Right renal cortex interstitium (tissue), 3 donors: ENCODE data around the gene ELOVL1. TPM values are rescaled to one million over a fixed set of nuclear protein-coding genes. Genes with fewer than 3 reads are reported as not detected.
A peak's percentile ranks its signal among the peaks of the same experiment; 100 is the strongest.
"Not testable (repeated sequence)": the region's sequence is repeated elsewhere in the genome, so short reads cannot be mapped to it uniquely, and the experiment has no call there.

ENCODE experiments used
- DNase-seq, 3 donors: peaks; one replicate each; pipeline ENCODE4 v3.0.0-alpha.2; 2013; ENCODE audit warnings: low read depth in 3 of 3, low spot score in 2 of 3
- polyA plus RNA-seq, 3 donors: library from polyadenylated mRNA; unstranded; fragments of 120-200 nt; gene quantifications; one replicate each; pipeline ENCODE4 v1.2.1, GENCODE V29; 2013; ENCODE audit not compliant: insufficient read length in 3 of 3

The ELOVL1 gene
- polyA plus RNA-seq, 3 donors = 78.1 to 90.0 (median 89.8) TPM

GRCh38 chr1:43382027-43382779, 14.4 kb upstream of the ELOVL1 start:
- peak in 1 of 3 donors; percentile 19 for DNase-seq

DNA sequence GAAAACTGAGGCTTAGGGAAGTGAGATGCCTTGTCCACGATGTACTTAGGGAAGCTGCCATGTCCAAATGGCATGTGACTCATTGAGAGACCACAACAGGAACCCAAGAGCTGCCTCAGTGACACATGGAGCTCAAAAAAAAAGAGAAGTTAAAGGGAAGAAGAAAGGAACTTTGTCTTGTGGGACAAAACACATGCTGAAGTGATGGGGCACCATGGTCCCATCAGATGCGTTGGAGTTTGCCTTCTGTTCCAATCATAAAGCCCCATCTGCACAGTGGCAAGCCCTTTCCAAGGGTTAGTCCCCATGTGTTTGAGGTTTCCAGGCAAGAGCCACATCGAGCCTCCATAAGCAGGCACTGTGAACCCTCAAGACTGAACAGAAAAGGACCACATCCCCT, 13.8 kb upstream of the ELOVL1 start:
- DNase-seq = no peak

- no peak for DNase-seq
Observed at GRCh38 chr1:43379476-43379875, 11.7 kb upstream of the ELOVL1 start.

- DNase-seq = no peak
Observed at GRCh38 chr1:43377831-43378230, 10.0 kb upstream of the ELOVL1 start.

DNA sequence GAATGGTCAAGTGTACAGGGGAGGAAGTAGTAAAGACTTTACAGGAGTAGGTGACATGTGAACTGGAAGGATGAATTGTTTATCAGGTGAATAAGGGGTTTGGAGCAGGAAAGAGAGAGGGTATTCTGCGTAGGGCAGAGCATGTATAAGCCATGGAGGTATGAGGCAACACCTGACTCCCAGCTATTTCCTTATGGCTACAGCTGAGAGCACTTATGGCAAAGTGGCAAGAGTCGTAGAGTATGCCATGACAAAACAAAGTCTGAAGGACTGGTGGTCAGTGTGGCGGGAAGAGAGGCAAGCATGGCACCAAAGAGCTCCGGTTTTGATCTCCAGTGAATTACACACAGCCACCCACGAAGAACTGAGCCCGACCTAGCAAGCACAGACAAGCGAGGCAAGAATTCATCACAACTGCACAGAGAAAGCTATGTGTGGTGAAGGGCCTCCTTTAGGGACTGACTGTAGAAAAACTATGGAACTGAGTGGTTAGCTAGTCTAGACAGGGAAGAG, 9.0 kb upstream of the ELOVL1 start:
- no peak for DNase-seq

DNA sequence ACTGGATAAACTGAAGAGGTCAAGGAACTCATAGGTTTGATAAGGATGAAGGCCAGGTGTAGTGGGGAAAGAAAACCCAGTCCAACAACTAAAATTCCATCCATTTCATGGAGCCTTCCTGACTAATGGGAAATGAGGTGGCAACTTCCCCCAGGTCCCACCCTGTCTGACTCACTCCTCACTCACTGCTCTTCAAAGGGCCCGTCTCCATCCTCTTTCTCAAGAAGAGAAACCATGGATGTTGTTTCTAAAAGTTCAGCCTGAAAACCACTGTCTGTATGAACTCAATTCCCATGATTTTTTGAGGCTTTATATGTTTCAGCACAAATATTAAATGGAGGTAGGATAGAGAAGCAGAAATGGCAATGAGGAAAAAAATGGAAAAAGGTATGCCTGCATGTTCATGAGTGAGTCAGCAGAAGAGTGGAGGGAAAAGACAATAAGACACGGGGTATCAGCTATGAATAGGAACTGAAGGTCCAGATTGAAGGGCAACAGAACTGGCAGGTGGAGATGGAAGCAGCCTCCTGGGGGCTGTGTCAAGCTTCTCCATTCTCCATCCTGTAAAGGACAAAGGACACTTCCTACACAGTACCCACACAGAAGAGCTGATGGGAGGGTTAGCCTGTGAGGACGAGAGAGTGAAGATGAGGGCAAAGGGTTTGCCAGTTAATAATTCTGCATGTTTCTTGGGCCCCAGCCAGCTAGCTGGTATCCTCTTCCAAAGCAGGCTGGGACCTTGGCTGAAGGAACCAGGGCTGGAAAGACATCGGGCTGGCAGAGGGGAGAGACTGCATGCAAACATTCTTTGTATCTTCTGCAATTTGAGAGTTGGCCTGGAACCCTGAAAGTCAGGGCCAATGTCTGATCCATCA, 5.5 kb upstream of the ELOVL1 start:
- no peak for DNase-seq

- DNase-seq = no peak
Observed at GRCh38 chr1:43372172-43372571, 4.4 kb upstream of the ELOVL1 start.

- DNase-seq = no peak
Observed at GRCh38 chr1:43370564-43370963, 2.8 kb upstream of the ELOVL1 start.

GRCh38 chr1:43369779-43370178, 2.0 kb upstream of the ELOVL1 start:
- DNase-seq = not testable (repeated sequence)

GRCh38 chr1:43368646-43369020, 822 bp upstream of the ELOVL1 start:
- no peak for DNase-seq

GRCh38 chr1:43367026-43367903, 546 bp downstream of the ELOVL1 start:
- DNase-seq = no peak

- no peak for DNase-seq
Observed at GRCh38 chr1:43366601-43367025, 1.2 kb downstream of the ELOVL1 start.

GRCh38 chr1:43366179-43366578, 1.6 kb downstream of the ELOVL1 start:
- no peak for DNase-seq

DNA sequence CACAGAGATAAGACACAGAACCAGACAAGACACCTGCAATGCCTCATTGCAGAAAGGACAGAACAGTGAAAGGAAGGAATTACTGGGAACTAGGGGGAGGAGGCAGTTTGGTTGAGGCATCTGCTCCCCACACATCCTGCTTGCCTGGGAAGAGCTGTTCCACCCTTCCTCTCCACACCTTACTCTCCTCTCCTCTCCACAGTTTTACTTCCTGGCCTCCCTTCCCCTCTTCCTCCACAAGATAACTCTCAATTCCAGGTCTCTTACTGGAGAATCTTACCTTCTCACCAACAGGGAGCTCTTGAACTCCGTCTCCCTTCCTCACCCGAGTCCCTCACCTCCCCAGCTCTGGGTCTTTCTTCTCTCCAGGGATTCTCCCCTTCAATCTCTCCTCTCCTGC, 2.1 kb downstream of the ELOVL1 start:
- no peak for DNase-seq

GRCh38 chr1:43363935-43364525, 3.8 kb downstream of the ELOVL1 start:
- DNase-seq = no peak

DNA sequence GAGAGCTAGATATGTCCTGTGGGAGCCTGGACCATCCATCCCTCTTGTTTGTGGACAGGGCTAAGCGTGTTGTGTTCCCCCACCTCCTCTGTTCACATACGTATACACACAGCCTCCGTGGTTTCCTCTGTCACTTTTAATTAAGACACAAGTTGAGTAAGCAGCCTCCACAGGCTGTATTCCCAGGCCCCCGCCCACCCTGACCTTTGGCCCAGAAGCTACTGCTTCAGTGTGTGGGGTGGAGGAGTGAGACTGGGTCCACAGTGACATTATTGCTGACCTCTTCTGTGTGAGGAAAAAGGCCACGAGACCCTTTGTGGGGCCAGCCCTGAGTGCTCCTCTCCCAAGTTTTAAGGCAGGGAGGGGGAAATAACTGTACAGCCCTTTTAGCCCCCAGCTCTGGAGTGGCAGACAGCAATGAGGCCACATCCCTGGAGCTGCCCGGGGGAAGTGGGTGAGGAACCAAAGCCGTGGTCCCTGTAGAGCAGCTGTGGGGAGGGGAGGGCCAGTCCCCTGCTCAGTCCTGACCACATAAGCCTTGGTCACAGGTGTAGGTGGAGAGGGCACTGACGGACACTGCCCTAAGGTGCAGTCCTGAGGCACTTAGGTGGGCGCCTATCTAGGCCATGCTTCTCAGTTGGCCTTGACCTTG, 4.4 kb downstream of the ELOVL1 start:
- no peak for DNase-seq

GRCh38 chr1:43360616-43361015, 7.2 kb downstream of the ELOVL1 start:
- no peak for DNase-seq

DNA sequence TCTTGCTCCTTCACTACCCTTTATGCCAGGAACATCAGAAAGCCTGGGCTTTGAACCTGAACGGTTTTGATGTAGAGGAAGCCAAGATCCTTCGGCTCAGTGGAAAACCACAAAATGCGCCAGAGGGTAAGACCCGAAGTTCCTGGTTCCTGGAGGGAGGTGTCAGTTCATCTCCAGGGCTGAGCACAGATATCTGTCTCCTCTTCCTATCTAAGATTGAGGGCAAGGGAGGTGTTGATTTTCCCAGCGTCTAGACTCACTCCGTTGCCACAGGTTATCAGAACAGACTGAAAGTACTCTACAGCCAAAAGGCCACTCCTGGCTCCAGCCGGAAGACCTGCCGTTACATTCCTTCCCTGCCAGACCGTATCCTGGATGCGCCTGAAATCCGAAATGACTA, 8.1 kb downstream of the ELOVL1 start:
- no peak for DNase-seq

DNA sequence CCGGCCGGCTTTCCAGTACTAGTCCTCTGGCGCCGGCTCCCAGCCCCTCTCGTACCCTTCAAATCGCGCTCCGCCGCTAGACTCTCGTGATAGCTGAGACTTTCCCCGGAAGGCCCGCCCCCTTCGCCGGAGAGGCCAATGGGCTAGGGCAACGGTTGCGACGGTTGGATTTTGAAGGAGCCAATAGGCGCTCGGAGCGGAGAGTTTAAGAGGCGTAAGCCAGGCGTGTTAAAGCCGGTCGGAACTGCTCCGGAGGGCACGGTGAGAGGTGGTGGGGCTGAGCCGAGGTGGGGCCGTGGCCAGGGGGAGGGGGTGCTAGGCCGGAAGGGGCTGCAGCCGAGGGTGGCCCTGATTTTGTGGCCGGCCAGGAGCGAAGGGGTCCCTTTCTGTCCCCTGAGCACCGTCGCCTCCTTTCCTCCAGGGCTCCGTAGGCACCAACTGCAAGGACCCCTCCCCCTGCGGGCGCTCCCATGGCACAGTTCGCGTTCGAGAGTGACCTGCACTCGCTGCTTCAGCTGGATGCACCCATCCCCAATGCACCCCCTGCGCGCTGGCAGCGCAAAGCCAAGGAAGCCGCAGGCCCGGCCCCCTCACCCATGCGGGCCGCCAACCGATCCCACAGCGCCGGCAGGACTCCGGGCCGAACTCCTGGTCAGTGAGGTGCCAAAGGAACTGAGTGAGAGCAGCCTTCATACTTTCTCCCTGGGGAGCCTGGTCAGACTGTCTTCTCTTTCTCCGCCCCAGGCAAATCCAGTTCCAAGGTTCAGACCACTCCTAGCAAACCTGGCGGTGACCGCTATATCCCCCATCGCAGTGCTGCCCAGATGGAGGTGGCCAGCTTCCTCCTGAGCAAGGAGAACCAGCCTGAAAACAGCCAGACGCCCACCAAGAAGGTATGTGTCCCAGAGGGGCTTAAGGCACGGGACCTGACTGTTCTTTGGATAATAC, 8.8 kb downstream of the ELOVL1 start, which contains the start of gene CDC20:
CDC20 (plus strand) TSS at position 236 of the 948 bp plus-strand sequence; CDS start at position 471, 235 bp downstream.
- peak; percentile 87 to 98 (median 90) for DNase-seq
